Measurements from ENCODE around the gene MEI1. TPM values are rescaled to one million over a fixed set of nuclear protein-coding genes. Genes with fewer than 3 reads are reported as not detected.
"Not testable (repeated sequence)": the region's sequence is repeated elsewhere in the genome, so short reads cannot be mapped to it uniquely, and the experiment has no call there.

Gene MEI1
- total and polyA plus RNA-seq, 12 donors, result 0.36 to 3.7 (median 1.3) TPM; not detected in 1

GRCh38 chr22:41664490-41664889 lies 34.8 kb upstream of the MEI1 start:
- intact Hi-C loops (cut with DNase I), result no loop called here
- Histone ChIP-seq H3K4me3 (no peak overlapping the region), H3K9me3 (replicated peaks in 1 of 3) (no peaks in the 10 kb centered on the region), H3K27ac (peak overlapping the region in 1 of 5 donors; percentile 23), H3K4me1 (replicated peaks in 1 of 2) (peaks cover 12 to 26% of the 10 kb centered on the region in 2 donors), H3K27me3 (no peaks in the 10 kb centered on the region), H3K36me3 (replicated peaks in 1 of 2) (peaks cover 0 to 48% of the 10 kb centered on the region in 2 donors)
- TF ChIP-seq CTCF (IDR thresholded peaks at IDR 0.05) (no peak), POLR2A (IDR thresholded peaks at IDR 0.05) (no peak)
- peak in 1 of 7 donors; percentile 14 for DNase-seq

- intact Hi-C loops (cut with DNase I), result no loop called here
- H3K4me1 ChIP-seq (replicated peaks in 1 of 2), result peaks cover 12 to 23% of the 10 kb centered on the region in 2 donors
- no peak for TF ChIP-seq CTCF (IDR thresholded peaks at IDR 0.05)
- peak in 1 of 7 donors; percentile 47 for DNase-seq
- H3K36me3 ChIP-seq (replicated peaks in 1 of 2), result peaks cover 0 to 43% of the 10 kb centered on the region in 2 donors
- no peak overlapping the region for H3K4me3 ChIP-seq
- WGBS, 4 donors, result 87 to 96% (median 94%) methylated on average over 3 of the region's 3 CpGs
- H3K9me3 ChIP-seq (replicated peaks in 1 of 3), result no peaks in the 10 kb centered on the region
- peak overlapping the region in 1 of 5 donors; percentile 23 for H3K27ac ChIP-seq
- no peaks in the 10 kb centered on the region for H3K27me3 ChIP-seq
Observed at GRCh38 chr22:41664951-41665350, 34.4 kb upstream of the MEI1 start.

- Histone ChIP-seq H3K36me3 (replicated peaks in 1 of 2) (peaks cover 0 to 16% of the 10 kb centered on the region in 2 donors), H3K27me3 (no peaks in the 10 kb centered on the region), H3K4me1 (replicated peaks in 1 of 2) (peaks cover 0 to 10% of the 10 kb centered on the region in 2 donors), H3K9me3 (replicated peaks in 1 of 3) (no peaks in the 10 kb centered on the region), H3K27ac (no peak overlapping the region), H3K4me3 (no peak overlapping the region)
- DNase-seq, result peak in 1 of 7 donors; percentile 53
- TF ChIP-seq CTCF (IDR thresholded peaks at IDR 0.05) (no peak), POLR2A (IDR thresholded peaks at IDR 0.05) (no peak)
- WGBS, 4 donors, result 81 to 86% (median 85%) methylated on average over 20 to 21 of the region's 21 CpGs
- intact Hi-C loops (cut with DNase I), result no loop called here
Observed at GRCh38 chr22:41668971-41669911, 30.1 kb upstream of the MEI1 start.

- H3K36me3 ChIP-seq (replicated peaks in 1 of 2), result peaks cover 0 to 23% of the 10 kb centered on the region in 2 donors
- DNase-seq, result peak in 1 of 7 donors; percentile 36
- 89 to 93% (median 90%) methylated on average over 10 of the region's 10 CpGs for WGBS, 4 donors
- H3K4me1 ChIP-seq (replicated peaks in 1 of 2); H3K9me3 ChIP-seq (replicated peaks in 1 of 3); intact Hi-C loops (cut with DNase I); H3K27ac ChIP-seq; H3K27me3 ChIP-seq; H3K4me3 ChIP-seq: not testable (repeated sequence)
Observed at GRCh38 chr22:41672096-41672495, 27.2 kb upstream of the MEI1 start.
